ENCODE data around the gene STX8.

DNA sequence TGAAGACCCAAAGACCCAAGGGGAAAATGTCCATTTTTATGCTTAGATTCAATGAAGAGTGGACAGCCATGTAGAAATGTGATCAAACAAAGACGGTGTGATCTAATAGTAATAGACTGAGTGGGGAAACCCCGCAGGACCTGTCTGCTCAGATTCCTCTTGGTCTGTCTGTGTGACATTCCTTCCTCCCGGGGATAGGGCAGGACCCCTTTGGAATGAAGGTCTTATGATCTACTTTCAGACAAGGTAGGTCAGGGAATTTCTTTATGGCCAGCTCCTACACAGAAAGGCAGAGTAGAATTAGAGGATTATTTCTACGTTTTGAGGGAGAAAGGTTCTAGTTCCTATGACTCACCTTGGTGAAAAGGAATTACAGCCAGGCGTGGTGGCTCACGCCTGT lies 267.6 kb downstream of the STX8 start:
- TF ChIP-seq, protein P1, sequence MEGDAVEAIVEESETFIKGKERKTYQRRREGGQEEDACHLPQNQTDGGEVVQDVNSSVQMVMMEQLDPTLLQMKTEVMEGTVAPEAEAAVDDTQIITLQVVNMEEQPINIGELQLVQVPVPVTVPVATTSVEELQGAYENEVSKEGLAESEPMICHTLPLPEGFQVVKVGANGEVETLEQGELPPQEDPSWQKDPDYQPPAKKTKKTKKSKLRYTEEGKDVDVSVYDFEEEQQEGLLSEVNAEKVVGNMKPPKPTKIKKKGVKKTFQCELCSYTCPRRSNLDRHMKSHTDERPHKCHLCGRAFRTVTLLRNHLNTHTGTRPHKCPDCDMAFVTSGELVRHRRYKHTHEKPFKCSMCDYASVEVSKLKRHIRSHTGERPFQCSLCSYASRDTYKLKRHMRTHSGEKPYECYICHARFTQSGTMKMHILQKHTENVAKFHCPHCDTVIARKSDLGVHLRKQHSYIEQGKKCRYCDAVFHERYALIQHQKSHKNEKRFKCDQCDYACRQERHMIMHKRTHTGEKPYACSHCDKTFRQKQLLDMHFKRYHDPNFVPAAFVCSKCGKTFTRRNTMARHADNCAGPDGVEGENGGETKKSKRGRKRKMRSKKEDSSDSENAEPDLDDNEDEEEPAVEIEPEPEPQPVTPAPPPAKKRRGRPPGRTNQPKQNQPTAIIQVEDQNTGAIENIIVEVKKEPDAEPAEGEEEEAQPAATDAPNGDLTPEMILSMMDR (IDR thresholded peaks at IDR 0.05), result no peak
- no peak for TF ChIP-seq POLR2AphosphoS5 (IDR thresholded peaks at IDR 0.05)

All from prostate gland (tissue), 2 donors.